Activated CD4-positive, alpha-beta memory T cell treated with anti-CD3 and anti-CD28 coated beads, Interleukin-2, amount 10 ng/mL, durations not matched to agents 7 days and 5 days (primary cell): ENCODE measurements around the gene FOSL2. TPM values are rescaled to one million over a fixed set of nuclear protein-coding genes. Genes with fewer than 3 reads are reported as not detected.

Source experiments
- CTCF ChIA-PET: fragments of 350-600 bp; sonication (Branson Sonifier 250); formaldehyde crosslinking; loops from one replicate; lab custom pipeline; 2021; ENCODE audit warnings: antibody characterized with exemption, inconsistent platforms; lab: Charles Lee
- POLR2A ChIA-PET: fragments of 350-600 bp; sonication (Branson Sonifier 250); formaldehyde crosslinking; loops from one replicate; lab custom pipeline; 2021; ENCODE audit warnings: antibody characterized with exemption; lab: Charles Lee
- DNase-seq: peaks from one replicate; pipeline ENCODE4 v3.0.0-alpha.2; 2020
- H3K27ac Mint-ChIP-seq: one replicate; pipeline ENCODE4 v1.8.0; 2021; ENCODE audit warnings: mild to moderate bottlenecking, mixed read lengths
- H3K27me3 Mint-ChIP-seq: one replicate; pipeline ENCODE4 v1.8.0; 2021; ENCODE audit warnings: mixed read lengths
- H3K36me3 Mint-ChIP-seq: one replicate; pipeline ENCODE4 v1.8.0; 2021; ENCODE audit warnings: low read depth, mixed read lengths
- H3K4me1 Mint-ChIP-seq: one replicate; pipeline ENCODE4 v1.8.0; 2021; ENCODE audit warnings: mixed read lengths
- H3K4me3 Mint-ChIP-seq: one replicate; pipeline ENCODE4 v1.8.0; 2021; ENCODE audit warnings: mild to moderate bottlenecking, mixed read lengths
- H3K9me3 Mint-ChIP-seq: one replicate; pipeline ENCODE4 v1.8.0; 2021; ENCODE audit warnings: mixed read lengths
- total RNA-seq, 2 experiments: library from RNA; stranded (reverse); gene quantifications; one replicate each; pipeline ENCODE4 v1.2.3, GENCODE V29; 2021

FOSL2 gene
- total RNA-seq, 2 experiments from 2014 or later: 96.4 to 100 TPM

- H3K36me3 Mint-ChIP-seq: peaks cover 13% of the 10 kb centered on the region
Observed at GRCh38 chr2:28423856-28424605, 31.4 kb downstream of the FOSL2 start.

GRCh38 chr2:28424799-28425463, 32.3 kb downstream of the FOSL2 start:
- ChIA-PET CTCF (interaction anchor here (1.4 kb wide), 1 partner anchor 27 kb away, joined by 3 read pairs; no protein-coding TSS in a partner anchor), POLR2A (interaction anchor here (0.6 to 3.6 kb wide), 7 partner anchors 10 to 1242 kb away, joined by 3 to 29 read pairs (median 4); no protein-coding TSS in a partner anchor)
- no peak for DNase-seq
- Mint-ChIP-seq H3K4me1 (peaks cover 69% of the 10 kb centered on the region), H3K27ac (peak overlapping the region; percentile 93), H3K4me3 (no peak overlapping the region), H3K36me3 (peaks cover 10% of the 10 kb centered on the region), H3K27me3 (no peaks in the 10 kb centered on the region), H3K9me3 (no peaks in the 10 kb centered on the region)

More at GRCh38 chr2:28423856-28424605, 31.4 kb downstream of the FOSL2 start:
- peak overlapping the region; percentile 93 for H3K27ac Mint-ChIP-seq
- H3K4me3 Mint-ChIP-seq: peak overlapping the region; percentile 43
- no peaks in the 10 kb centered on the region for H3K9me3 Mint-ChIP-seq
- POLR2A ChIA-PET: interaction anchor here (0.9 to 3.6 kb wide), 6 partner anchors 10 to 462 kb away, joined by 3 to 29 read pairs (median 4); no protein-coding TSS in a partner anchor
- DNase-seq: peak; percentile 57
- CTCF ChIA-PET: interaction anchor here (1.4 kb wide), 1 partner anchor 28 kb away, joined by 3 read pairs; no protein-coding TSS in a partner anchor
- H3K4me1 Mint-ChIP-seq: peaks cover 69% of the 10 kb centered on the region
- no peaks in the 10 kb centered on the region for H3K27me3 Mint-ChIP-seq

GRCh38 chr2:28425464-28425835, 32.8 kb downstream of the FOSL2 start:
- no peak for DNase-seq
- peaks cover 8% of the 10 kb centered on the region for H3K36me3 Mint-ChIP-seq
- no peak overlapping the region for H3K4me3 Mint-ChIP-seq
- CTCF ChIA-PET: interaction anchor here (1.4 kb wide), 1 partner anchor 27 kb away, joined by 3 read pairs; no protein-coding TSS in a partner anchor
- no peak overlapping the region for H3K27ac Mint-ChIP-seq
- POLR2A ChIA-PET: interaction anchor here (0.6 to 3.6 kb wide), 5 partner anchors 10 to 1242 kb away, joined by 3 to 29 read pairs (median 3); no protein-coding TSS in a partner anchor
- H3K27me3 Mint-ChIP-seq: no peaks in the 10 kb centered on the region
- no peaks in the 10 kb centered on the region for H3K9me3 Mint-ChIP-seq
- peaks cover 73% of the 10 kb centered on the region for H3K4me1 Mint-ChIP-seq

GRCh38 chr2:28427741-28428415, 35.2 kb downstream of the FOSL2 start:
- CTCF ChIA-PET: no interaction called here
- DNase-seq: no peak
- Mint-ChIP-seq H3K36me3 (peaks cover 9% of the 10 kb centered on the region), H3K4me3 (no peak overlapping the region), H3K9me3 (peaks cover 2% of the 10 kb centered on the region), H3K27ac (no peak overlapping the region), H3K27me3 (no peaks in the 10 kb centered on the region), H3K4me1 (peaks cover 83% of the 10 kb centered on the region)
- POLR2A ChIA-PET: interaction anchor here (1.0 to 1.1 kb wide), 2 partner anchors 9 to 712 kb away, joined by 3 to 4 read pairs; no protein-coding TSS in a partner anchor

- H3K4me1 Mint-ChIP-seq: peaks cover 83% of the 10 kb centered on the region
- no peak overlapping the region for H3K4me3 Mint-ChIP-seq
- H3K36me3 Mint-ChIP-seq: peaks cover 9% of the 10 kb centered on the region
- ChIA-PET POLR2A (interaction anchor here (1.4 kb wide), 1 partner anchor 21 kb away, joined by 4 read pairs; no protein-coding TSS in a partner anchor), CTCF (no interaction called here)
- no peaks in the 10 kb centered on the region for H3K27me3 Mint-ChIP-seq
- DNase-seq: no peak
- no peak overlapping the region for H3K27ac Mint-ChIP-seq
- peaks cover 7% of the 10 kb centered on the region for H3K9me3 Mint-ChIP-seq
Observed at GRCh38 chr2:28428486-28428885, 35.8 kb downstream of the FOSL2 start.

GRCh38 chr2:28429636-28430376, 37.1 kb downstream of the FOSL2 start:
- no peaks in the 10 kb centered on the region for H3K27me3 Mint-ChIP-seq
- H3K9me3 Mint-ChIP-seq: peaks cover 13% of the 10 kb centered on the region
- ChIA-PET POLR2A (interaction anchor here (0.6 to 3.0 kb wide), 5 partner anchors 10 to 39 kb away, joined by 3 to 14 read pairs (median 4); partner anchors contain the start of gene FOSL2), CTCF (interaction anchor here (1.0 to 1.2 kb wide), 4 partner anchors 16 to 37 kb away, joined by 3 read pairs; partner anchors contain the start of gene FOSL2)
- no peak overlapping the region for H3K4me3 Mint-ChIP-seq
- H3K36me3 Mint-ChIP-seq: peaks cover 13% of the 10 kb centered on the region
- peaks cover 83% of the 10 kb centered on the region for H3K4me1 Mint-ChIP-seq
- peak overlapping the region; percentile 85 for H3K27ac Mint-ChIP-seq
- no peak for DNase-seq

GRCh38 chr2:28430377-28430765, 37.7 kb downstream of the FOSL2 start:
- Mint-ChIP-seq H3K9me3 (peaks cover 13% of the 10 kb centered on the region), H3K27me3 (no peaks in the 10 kb centered on the region), H3K4me1 (peaks cover 83% of the 10 kb centered on the region), H3K36me3 (peaks cover 13% of the 10 kb centered on the region), H3K27ac (peak overlapping the region; percentile 85), H3K4me3 (no peak overlapping the region)
- ChIA-PET POLR2A (interaction anchor here (0.6 to 3.0 kb wide), 5 partner anchors 10 to 39 kb away, joined by 3 to 14 read pairs (median 4); partner anchors contain the start of gene FOSL2), CTCF (interaction anchor here (1.0 to 1.4 kb wide), 5 partner anchors 16 to 676 kb away, joined by 3 read pairs; partner anchors contain the start of gene FOSL2)
- DNase-seq: peak; percentile 51

GRCh38 chr2:28430788-28431418, 38.2 kb downstream of the FOSL2 start:
- Mint-ChIP-seq H3K4me3 (no peak overlapping the region), H3K36me3 (peaks cover 13% of the 10 kb centered on the region), H3K27me3 (no peaks in the 10 kb centered on the region), H3K4me1 (peaks cover 81% of the 10 kb centered on the region), H3K27ac (peak overlapping the region; percentile 85), H3K9me3 (peaks cover 13% of the 10 kb centered on the region)
- DNase-seq: no peak
- CTCF ChIA-PET: interaction anchor here (1.0 to 1.4 kb wide), 5 partner anchors 15 to 677 kb away, joined by 3 read pairs; partner anchors contain the start of gene FOSL2
- POLR2A ChIA-PET: interaction anchor here (0.7 to 3.0 kb wide), 4 partner anchors 9 to 23 kb away, joined by 3 to 14 read pairs (median 4); no protein-coding TSS in a partner anchor

GRCh38 chr2:28431741-28432140, 39.1 kb downstream of the FOSL2 start:
- Mint-ChIP-seq H3K9me3 (peaks cover 13% of the 10 kb centered on the region), H3K27ac (peak overlapping the region; percentile 85), H3K4me3 (no peak overlapping the region), H3K4me1 (peaks cover 74% of the 10 kb centered on the region), H3K36me3 (peaks cover 13% of the 10 kb centered on the region), H3K27me3 (no peaks in the 10 kb centered on the region)
- CTCF ChIA-PET: interaction anchor here (1.4 kb wide), 2 partner anchors 18 to 678 kb away, joined by 3 read pairs; no protein-coding TSS in a partner anchor
- DNase-seq: no peak
- POLR2A ChIA-PET: interaction anchor here (2.0 to 3.0 kb wide), 2 partner anchors 18 to 24 kb away, joined by 4 to 14 read pairs; no protein-coding TSS in a partner anchor

- Mint-ChIP-seq H3K4me3 (no peak overlapping the region), H3K4me1 (peaks cover 74% of the 10 kb centered on the region), H3K36me3 (peaks cover 13% of the 10 kb centered on the region), H3K9me3 (peaks cover 13% of the 10 kb centered on the region), H3K27me3 (no peaks in the 10 kb centered on the region), H3K27ac (no peak overlapping the region)
- no peak for DNase-seq
- CTCF ChIA-PET: interaction anchor here (1.4 kb wide), 1 partner anchor 18 kb away, joined by 3 read pairs; no protein-coding TSS in a partner anchor
- POLR2A ChIA-PET: interaction anchor here (2.0 kb wide), 1 partner anchor 17 kb away, joined by 4 read pairs; no protein-coding TSS in a partner anchor
Observed at GRCh38 chr2:28432362-28432761, 39.7 kb downstream of the FOSL2 start.

GRCh38 chr2:28433215-28433614, 40.6 kb downstream of the FOSL2 start:
- no peak for DNase-seq
- ChIA-PET CTCF (no interaction called here), POLR2A (no interaction called here)
- Mint-ChIP-seq H3K4me1 (peaks cover 72% of the 10 kb centered on the region), H3K36me3 (peaks cover 13% of the 10 kb centered on the region), H3K27me3 (no peaks in the 10 kb centered on the region), H3K27ac (no peak overlapping the region), H3K4me3 (no peak overlapping the region), H3K9me3 (peaks cover 13% of the 10 kb centered on the region)
